BJ (cell line): Measurements from ENCODE around the gene INSR. TPM values are rescaled to one million over a fixed set of nuclear protein-coding genes. Genes with fewer than 3 reads are reported as not detected.

Experiments
- CTCF ChIA-PET: fragments of 350-600 bp; formaldehyde crosslinking; extraction: SDS; loops from one replicate; lab custom pipeline; 2021; ENCODE audit warnings: antibody characterized with exemption, inconsistent platforms; lab: Yijun Ruan, JAX
- POLR2A ChIA-PET: fragments of 300-600 bp; sonication (Branson Sonifier 250); formaldehyde crosslinking; extraction: SDS; loops from one replicate; lab custom pipeline; 2021; ENCODE audit warnings: antibody characterized with exemption; lab: Charles Lee
- DNase-seq: peaks from one replicate; pipeline ENCODE4 v3.0.0-alpha.2; 2011; ENCODE audit warnings: low read depth
- H3K27me3 ChIP-seq: 2 replicates; pipeline ENCODE4 v1.6.0; 2011; ENCODE audit warnings: low read length; ENCODE audit not compliant: control insufficient read depth, insufficient read depth
- H3K36me3 ChIP-seq: 2 replicates; pipeline ENCODE4 v1.5.1; 2011; ENCODE audit warnings: low read length; ENCODE audit not compliant: control insufficient read depth, insufficient read depth
- H3K4me3 ChIP-seq: 2 replicates; pipeline ENCODE4 v1.5.1; 2011; ENCODE audit warnings: low read depth, mild to moderate bottlenecking, control low read depth, low read length
- polyA plus RNA-seq: library from polyadenylated mRNA; depleted of rRNA; stranded (reverse); fragments of >200 nt; gene quantifications from 2 replicates; pipeline ENCODE4 v1.2.3, GENCODE V29; 2011
- TF ChIP-seq, protein P1 (sequence below): IDR thresholded peaks from 2 replicates; pipeline ENCODE4 v1.5.1; 2011; ENCODE audit warnings: low read depth, mild to moderate bottlenecking, control low read depth, inconsistent platforms, low read length, moderate library complexity; ENCODE audit not compliant: insufficient read depth

Gene INSR
- polyA plus RNA-seq, 1 experiment = 5.7 TPM

DNA sequence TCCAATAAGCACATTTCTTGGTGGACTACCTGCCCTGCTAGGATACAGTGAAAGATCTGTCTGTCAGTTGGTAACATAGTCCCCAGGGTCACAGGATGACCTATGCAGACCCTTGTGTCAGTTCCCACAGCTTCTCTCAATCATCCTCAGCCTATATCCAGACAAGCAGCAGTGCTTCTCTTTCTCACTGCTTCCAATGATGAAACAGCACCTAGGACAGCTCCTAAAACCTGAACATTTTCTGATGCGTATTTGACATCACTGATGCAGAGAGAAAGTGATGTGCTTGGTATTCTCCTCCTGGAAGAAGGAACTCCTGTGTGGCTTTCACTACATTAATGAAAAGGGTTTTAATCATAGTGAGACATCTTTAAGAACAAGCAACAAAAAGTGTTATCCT is 181.0 kb downstream of the INSR start:
- no peaks in the 10 kb centered on the region for H3K27me3 ChIP-seq
- no peak for DNase-seq
- no peak overlapping the region for H3K4me3 ChIP-seq
- H3K36me3 ChIP-seq = 0 out of 2 replicates have a peak, but pooled peaks cover 3% of the 10 kb centered on the region
- ChIA-PET CTCF (interaction anchor here (1.7 to 2.4 kb wide), 2 partner anchors 10 kb away, joined by 3 to 15 read pairs; no protein-coding TSS in a partner anchor), POLR2A (no interaction called here)
- TF ChIP-seq, protein P1, sequence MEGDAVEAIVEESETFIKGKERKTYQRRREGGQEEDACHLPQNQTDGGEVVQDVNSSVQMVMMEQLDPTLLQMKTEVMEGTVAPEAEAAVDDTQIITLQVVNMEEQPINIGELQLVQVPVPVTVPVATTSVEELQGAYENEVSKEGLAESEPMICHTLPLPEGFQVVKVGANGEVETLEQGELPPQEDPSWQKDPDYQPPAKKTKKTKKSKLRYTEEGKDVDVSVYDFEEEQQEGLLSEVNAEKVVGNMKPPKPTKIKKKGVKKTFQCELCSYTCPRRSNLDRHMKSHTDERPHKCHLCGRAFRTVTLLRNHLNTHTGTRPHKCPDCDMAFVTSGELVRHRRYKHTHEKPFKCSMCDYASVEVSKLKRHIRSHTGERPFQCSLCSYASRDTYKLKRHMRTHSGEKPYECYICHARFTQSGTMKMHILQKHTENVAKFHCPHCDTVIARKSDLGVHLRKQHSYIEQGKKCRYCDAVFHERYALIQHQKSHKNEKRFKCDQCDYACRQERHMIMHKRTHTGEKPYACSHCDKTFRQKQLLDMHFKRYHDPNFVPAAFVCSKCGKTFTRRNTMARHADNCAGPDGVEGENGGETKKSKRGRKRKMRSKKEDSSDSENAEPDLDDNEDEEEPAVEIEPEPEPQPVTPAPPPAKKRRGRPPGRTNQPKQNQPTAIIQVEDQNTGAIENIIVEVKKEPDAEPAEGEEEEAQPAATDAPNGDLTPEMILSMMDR = no peak

DNA sequence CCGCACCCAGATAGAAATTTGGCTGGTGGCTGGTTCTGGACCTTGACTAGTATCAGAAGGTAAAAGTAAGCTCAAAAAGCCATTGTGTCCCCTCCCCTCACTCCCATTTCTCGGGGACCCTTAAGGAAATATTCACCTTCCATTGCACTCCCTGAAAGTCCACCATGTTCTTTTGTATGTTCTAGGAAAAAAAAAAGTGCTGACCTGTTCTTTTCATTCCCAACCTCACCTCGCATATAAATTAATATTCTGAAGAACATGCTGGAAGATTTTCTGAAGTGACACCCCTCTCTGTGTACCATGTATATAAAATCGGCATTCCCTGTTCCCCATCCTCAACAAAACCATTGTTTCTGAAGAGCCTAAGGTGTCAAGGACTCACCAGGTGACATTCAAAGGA is 181.5 kb downstream of the INSR start:
- Histone ChIP-seq H3K36me3 (0 out of 2 replicates have a peak, but pooled peaks cover 3% of the 10 kb centered on the region), H3K4me3 (no peak overlapping the region), H3K27me3 (no peaks in the 10 kb centered on the region)
- CTCF ChIA-PET = interaction anchor here (0.7 to 2.4 kb wide), 4 partner anchors 10 to 69 kb away, joined by 3 to 15 read pairs (median 3); no protein-coding TSS in a partner anchor
- TF ChIP-seq, protein P1 = no peak
- DNase-seq = no peak
- POLR2A ChIA-PET = no interaction called here

DNA sequence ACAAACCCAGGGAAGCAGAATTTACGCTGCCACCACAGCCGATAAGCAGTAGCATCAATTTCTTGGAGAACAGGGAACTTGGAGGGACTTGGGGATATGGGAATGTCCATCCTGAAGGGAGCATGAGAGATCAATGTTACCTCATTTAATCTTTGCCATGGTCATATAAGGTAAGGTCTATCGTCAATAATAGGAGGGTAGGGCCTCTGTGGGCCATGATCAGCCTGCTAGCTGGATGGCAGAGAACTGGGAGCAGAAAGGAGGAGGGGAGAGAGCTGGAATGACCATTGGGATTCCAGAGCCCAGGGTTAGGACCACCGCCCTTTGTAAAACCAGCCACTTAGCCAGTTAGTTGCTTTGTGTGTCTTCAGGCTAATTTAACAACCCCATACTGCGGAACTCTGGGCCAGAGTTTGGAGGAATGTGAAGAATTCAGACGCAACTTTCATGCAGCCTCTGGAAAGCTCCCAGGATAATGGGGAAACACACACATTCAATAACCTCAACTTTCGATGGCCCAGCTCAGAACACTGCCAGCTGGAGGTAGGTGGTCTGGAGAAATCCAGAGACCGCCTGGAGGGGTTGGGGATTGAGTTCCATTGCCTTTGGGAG is 184.4 kb downstream of the INSR start:
- ChIA-PET CTCF (interaction anchor here (0.9 to 3.1 kb wide), 3 partner anchors 10 to 245 kb away, joined by 3 to 12 read pairs (median 4); no protein-coding TSS in a partner anchor), POLR2A (no interaction called here)
- Histone ChIP-seq H3K4me3 (no peak overlapping the region), H3K27me3 (no peaks in the 10 kb centered on the region), H3K36me3 (no peaks in the 10 kb centered on the region)
- TF ChIP-seq, protein P1 = no peak
- no peak for DNase-seq

DNA sequence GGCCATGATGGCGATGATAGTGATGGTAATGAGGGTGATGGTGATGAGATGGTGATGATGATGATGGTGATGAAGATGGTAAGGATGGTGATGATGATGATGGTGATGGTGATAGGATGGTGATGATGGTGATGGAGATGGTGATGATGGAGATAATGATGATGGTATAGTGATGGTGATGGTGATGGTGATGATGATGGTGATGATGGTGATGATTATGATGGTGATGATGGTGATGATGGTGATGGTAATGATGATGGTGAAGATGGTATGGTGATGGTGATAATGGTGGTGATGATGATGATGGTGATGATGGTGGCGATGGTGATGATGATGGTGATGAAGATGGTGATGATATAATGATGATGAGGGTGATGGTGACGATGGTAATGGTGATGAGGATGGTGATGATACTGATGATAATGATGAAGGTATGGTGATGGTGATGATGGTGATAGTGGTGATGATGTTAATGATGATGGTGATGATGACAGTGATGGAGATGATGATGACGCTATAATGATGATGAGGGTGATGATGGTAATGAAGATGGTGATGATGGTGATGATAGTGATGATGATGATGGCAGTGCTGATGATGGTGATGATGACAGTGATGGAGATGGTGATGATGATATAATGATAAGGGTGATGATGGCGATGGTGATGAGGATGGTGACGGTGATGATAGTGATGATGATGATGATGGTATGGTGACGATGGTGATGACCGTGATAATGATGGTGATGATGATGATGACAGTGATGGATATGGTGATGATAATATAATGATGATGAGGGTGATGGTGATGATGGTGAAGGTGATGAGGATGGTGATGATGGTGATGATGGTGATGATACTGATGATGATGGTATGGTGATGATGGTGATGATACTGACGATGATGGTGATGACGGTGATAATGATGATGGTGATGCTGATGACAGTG is 187.2 kb downstream of the INSR start:
- CTCF ChIA-PET = no interaction called here
- H3K27me3 ChIP-seq = no peaks in the 10 kb centered on the region; the same call in 1 of the 2 replicates
- DNase-seq = no peak
- TF ChIP-seq, protein P1 = no peak
- no peak overlapping the region for H3K4me3 ChIP-seq
- POLR2A ChIA-PET = no interaction called here
- H3K36me3 ChIP-seq = no peaks in the 10 kb centered on the region
